HCT116 (cell line): ENCODE measurements around the gene RSPH6A.

Experiments
- CEBPB ChIP-seq: IDR thresholded peaks from 2 replicates; pipeline ENCODE4 v1.6.1; 2012; ENCODE audit warnings: low read depth
- JUND ChIP-seq: IDR thresholded peaks from 2 replicates; pipeline ENCODE4 v1.6.1; 2012
- POLR2AphosphoS5 ChIP-seq: IDR thresholded peaks from 2 replicates; pipeline ENCODE4 v1.6.1; 2011; ENCODE audit warnings: mild to moderate bottlenecking, low read depth, low read length, moderate library complexity
- SIN3A ChIP-seq: IDR thresholded peaks from 2 replicates; pipeline ENCODE4 v1.6.1; 2012; ENCODE audit warnings: low read depth
- ZNF274 ChIP-seq: fragments of 200-500 bp; sonication (Bioruptor generic); IDR thresholded peaks from 2 replicates; pipeline ENCODE4 v1.6.1; 2014; ENCODE audit warnings: mild to moderate bottlenecking, low read depth, low read length, inconsistent platforms
- TF ChIP-seq, protein P1 (sequence below): IDR thresholded peaks from 2 replicates; pipeline ENCODE4 v1.6.1; 2012
- TF ChIP-seq, protein P2 (sequence below), 3 experiments: fragments of 200-600 bp in 1 of 3; sonication (generic) in 1 of 3; IDR thresholded peaks in 2 of 3; conservative IDR thresholded peaks in 1 of 3; 2 replicates each; pipeline ENCODE4 v1.5.1; 2012 to 2017; ENCODE audit warnings: low read depth in 2 of 3, low read length in 2 of 3, antibody characterized with exemption in 1 of 3, borderline replicate concordance in 1 of 3, control low read depth in 1 of 3, mild to moderate bottlenecking in 1 of 3, mixed read lengths in 1 of 3, mixed run types in 1 of 3, moderate library complexity in 1 of 3; ENCODE audit not compliant: insufficient read depth in 1 of 3
- TF ChIP-seq, protein P3 (sequence below): IDR thresholded peaks from 2 replicates; pipeline ENCODE4 v1.6.1; 2012

DNA sequence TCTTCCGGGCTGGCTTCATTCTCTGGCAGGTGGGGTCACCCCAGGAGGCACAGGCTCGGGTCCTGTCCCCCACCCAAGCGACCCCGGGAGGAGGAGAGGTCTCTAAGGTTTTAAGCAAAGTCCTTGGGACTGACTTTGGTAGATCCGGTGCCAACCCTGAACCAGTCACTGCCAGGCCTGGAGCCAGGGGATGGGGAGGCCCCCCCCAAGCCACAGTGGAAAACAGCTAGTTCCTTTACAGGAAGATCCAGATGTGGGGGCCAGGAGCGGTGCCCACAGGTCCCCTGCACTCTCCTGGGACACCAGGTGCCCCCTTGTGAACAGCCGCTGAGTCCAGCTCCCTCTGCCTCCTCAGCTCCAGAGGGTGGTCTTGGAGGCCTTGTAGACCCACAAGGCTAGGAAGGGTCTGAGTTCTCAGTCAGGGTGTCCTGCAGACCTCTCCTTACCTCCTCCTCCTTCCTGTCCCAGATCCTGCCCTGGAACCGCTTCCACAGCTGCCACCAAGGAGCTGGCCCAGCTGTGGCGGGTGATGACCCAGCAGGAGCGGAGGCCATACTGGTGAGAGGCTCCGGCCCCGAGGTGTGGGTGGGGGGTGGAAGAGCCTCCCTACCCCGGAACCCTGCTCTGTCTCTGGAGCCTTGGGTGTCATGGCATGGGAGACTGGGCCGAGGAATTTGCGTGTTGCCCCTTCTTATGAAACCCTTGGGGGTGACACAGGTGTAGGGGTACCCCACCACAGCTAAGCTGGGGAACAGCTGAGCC lies 52.1 kb downstream of the RSPH6A start:
- TF ChIP-seq JUND (no peak), CEBPB (no peak), SIN3A (no peak), ZNF274 (no peak), POLR2AphosphoS5 (no peak)
- TF ChIP-seq, protein P1, sequence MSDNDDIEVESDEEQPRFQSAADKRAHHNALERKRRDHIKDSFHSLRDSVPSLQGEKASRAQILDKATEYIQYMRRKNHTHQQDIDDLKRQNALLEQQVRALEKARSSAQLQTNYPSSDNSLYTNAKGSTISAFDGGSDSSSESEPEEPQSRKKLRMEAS = no peak
- TF ChIP-seq, protein P2, sequence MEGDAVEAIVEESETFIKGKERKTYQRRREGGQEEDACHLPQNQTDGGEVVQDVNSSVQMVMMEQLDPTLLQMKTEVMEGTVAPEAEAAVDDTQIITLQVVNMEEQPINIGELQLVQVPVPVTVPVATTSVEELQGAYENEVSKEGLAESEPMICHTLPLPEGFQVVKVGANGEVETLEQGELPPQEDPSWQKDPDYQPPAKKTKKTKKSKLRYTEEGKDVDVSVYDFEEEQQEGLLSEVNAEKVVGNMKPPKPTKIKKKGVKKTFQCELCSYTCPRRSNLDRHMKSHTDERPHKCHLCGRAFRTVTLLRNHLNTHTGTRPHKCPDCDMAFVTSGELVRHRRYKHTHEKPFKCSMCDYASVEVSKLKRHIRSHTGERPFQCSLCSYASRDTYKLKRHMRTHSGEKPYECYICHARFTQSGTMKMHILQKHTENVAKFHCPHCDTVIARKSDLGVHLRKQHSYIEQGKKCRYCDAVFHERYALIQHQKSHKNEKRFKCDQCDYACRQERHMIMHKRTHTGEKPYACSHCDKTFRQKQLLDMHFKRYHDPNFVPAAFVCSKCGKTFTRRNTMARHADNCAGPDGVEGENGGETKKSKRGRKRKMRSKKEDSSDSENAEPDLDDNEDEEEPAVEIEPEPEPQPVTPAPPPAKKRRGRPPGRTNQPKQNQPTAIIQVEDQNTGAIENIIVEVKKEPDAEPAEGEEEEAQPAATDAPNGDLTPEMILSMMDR (IDR thresholded peaks at IDR 0.05 in 2 of 3, conservative IDR thresholded peaks at IDR 0.05 in 1 of 3; ENCODE audit: borderline replicate concordance in 1 of 3, insufficient read depth in 1 of 3, low read depth in 2 of 3, low read length in 2 of 3) = no peak
- TF ChIP-seq, protein P3, sequence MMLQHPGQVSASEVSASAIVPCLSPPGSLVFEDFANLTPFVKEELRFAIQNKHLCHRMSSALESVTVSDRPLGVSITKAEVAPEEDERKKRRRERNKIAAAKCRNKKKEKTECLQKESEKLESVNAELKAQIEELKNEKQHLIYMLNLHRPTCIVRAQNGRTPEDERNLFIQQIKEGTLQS = no peak
